ENCODE results near the gene PITPNC1.
A peak's percentile ranks its signal among the peaks of the same experiment; 100 is the strongest.
"Not testable (repeated sequence)": the region's sequence is repeated elsewhere in the genome, so short reads cannot be mapped to it uniquely, and the experiment has no call there.

Gene PITPNC1

GRCh38 chr17:67376737-67377487, at the start of gene PITPNC1:
PITPNC1 (plus strand) TSS chr17:67377281.
- DNase-seq = peak; percentile 87

- DNase-seq = no peak
Measured at GRCh38 chr17:67328026-67328425, 49.1 kb upstream of the PITPNC1 start.

- DNase-seq = not testable (repeated sequence)
Measured at GRCh38 chr17:67331381-67332161, 45.5 kb upstream of the PITPNC1 start.

GRCh38 chr17:67332162-67332508, 44.9 kb upstream of the PITPNC1 start:
- DNase-seq = not testable (repeated sequence)

- no peak for DNase-seq
Measured at GRCh38 chr17:67335245-67335835, 41.7 kb upstream of the PITPNC1 start.

GRCh38 chr17:67336859-67337258, 40.2 kb upstream of the PITPNC1 start:
- DNase-seq = no peak

GRCh38 chr17:67338353-67338752, 38.7 kb upstream of the PITPNC1 start:
- not testable (repeated sequence) for DNase-seq

- no peak for DNase-seq
Measured at GRCh38 chr17:67343237-67343636, 33.8 kb upstream of the PITPNC1 start.

- no peak for DNase-seq
Measured at GRCh38 chr17:67347826-67348225, 29.3 kb upstream of the PITPNC1 start.

GRCh38 chr17:67349420-67349819, 27.7 kb upstream of the PITPNC1 start:
- DNase-seq = no peak

- DNase-seq = no peak
Measured at GRCh38 chr17:67353161-67353560, 23.9 kb upstream of the PITPNC1 start.

GRCh38 chr17:67353929-67354574, 23.0 kb upstream of the PITPNC1 start:
- DNase-seq = no peak

GRCh38 chr17:67358612-67359011, 18.5 kb upstream of the PITPNC1 start:
- no peak for DNase-seq

GRCh38 chr17:67359960-67360791, 16.9 kb upstream of the PITPNC1 start:
- DNase-seq = peak; percentile 75

GRCh38 chr17:67360880-67361279, 16.2 kb upstream of the PITPNC1 start:
- DNase-seq = no peak

- no peak for DNase-seq
Measured at GRCh38 chr17:67362173-67362572, 14.9 kb upstream of the PITPNC1 start.

GRCh38 chr17:67364847-67365737, 12.0 kb upstream of the PITPNC1 start:
- no peak for DNase-seq

GRCh38 chr17:67365738-67366192, 11.3 kb upstream of the PITPNC1 start:
- peak; percentile 40 for DNase-seq

- DNase-seq = peak; percentile 92
Measured at GRCh38 chr17:67366193-67367157, 10.6 kb upstream of the PITPNC1 start, which contains the start of gene PSMD12. PSMD12 (minus strand) TSS chr17:67366577; CDS start chr17:67366519, 58 bp downstream.

GRCh38 chr17:67369676-67370075, 7.4 kb upstream of the PITPNC1 start:
- DNase-seq = no peak
